Left ventricle myocardium superior (tissue), 1 donor: ENCODE results near the gene PGM1. TPM values are rescaled to one million over a fixed set of nuclear protein-coding genes. Genes with fewer than 3 reads are reported as not detected.
A peak's percentile ranks its signal among the peaks of the same experiment; 100 is the strongest.

ENCODE experiments used
- ATAC-seq: fragments of 200-7000 bp; cut with Tn5 transposase; one replicate; pipeline ENCODE4 v1.9.1; 2020; ENCODE audit warnings: mild to moderate bottlenecking, moderate library complexity
- DNase-seq: peaks from one replicate; pipeline ENCODE4 v3.0.0-alpha.2; 2020
- intact Hi-C: fragments of 100-400 bp; cut with micrococcal nuclease; formaldehyde crosslinking; loops from one replicate; pipeline ENCODE4 v1.11.0; 2022
- total RNA-seq: library from RNA; stranded (reverse); fragmentation: NEBNext Ultra II Directional; extraction: Animal tissue kit (Norgen Biotek cat#: 25700); gene quantifications from one replicate; pipeline ENCODE4 v1.2.1, GENCODE V29; 2021
- donor health status: DM: no; HTN: yes; CAD: no; lungs with severe emphysema.

Gene PGM1
- total RNA-seq, 1 donor from 2014 or later = 329 TPM

DNA sequence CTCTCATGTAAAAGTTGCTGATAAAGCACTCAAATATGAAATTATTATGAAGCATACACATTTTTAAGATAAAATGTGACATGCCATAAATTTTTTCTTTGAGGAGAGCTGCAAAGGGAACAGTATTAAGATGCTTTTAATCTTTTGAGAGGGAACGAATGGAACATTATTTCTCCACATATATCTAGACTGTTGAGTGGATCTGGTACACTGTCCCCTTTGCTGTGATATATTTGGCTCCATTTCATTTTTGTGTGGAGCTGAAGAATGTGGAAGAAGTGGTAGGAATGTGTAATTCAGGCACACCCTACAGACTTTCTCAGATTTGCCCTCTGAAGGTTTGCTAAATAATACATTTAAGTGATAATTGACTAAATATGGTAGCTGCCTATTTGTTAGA, 31.7 kb downstream of the PGM1 start:
- no peak for DNase-seq
- ATAC-seq = no peak
- intact Hi-C loops = no loop called here

DNA sequence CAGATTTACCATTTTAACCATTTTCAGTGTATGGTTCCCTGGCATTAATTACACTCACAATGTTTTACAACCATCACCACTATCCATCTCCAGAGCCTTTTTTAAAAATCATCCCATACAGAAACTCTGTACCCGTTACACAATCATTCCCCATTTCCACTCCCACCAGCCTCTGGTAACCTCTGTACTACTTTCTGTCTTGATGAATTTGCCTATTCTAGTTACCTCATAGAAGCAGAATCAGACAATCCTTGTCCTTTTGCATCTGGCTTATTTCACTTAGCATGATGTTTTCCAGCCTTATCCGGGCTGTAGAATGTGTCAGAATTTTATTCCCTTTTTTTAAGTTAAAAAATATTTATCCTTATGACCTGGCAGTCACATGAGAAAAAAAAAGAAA, 33.0 kb downstream of the PGM1 start:
- intact Hi-C loops = no loop called here

DNA sequence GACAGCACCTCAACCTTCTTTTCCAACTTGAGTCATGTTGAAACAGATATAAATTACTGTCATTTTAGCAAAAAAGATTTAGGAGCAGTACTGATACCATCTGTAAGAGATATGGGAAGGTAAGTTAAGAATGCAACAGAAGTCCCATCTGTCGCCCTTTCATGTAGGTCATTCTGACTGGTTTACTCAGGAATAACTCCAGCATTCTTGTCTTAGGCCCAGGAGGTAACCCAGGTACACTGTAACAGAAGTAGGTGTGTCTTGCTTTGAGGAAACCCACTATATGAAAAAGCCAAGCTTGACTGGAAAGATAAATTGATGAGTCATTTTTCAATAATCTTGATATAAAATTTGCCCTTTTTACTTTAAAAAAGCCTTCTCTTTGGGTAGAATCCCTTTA, 35.4 kb downstream of the PGM1 start:
- ATAC-seq (no peak), DNase-seq (no peak)
- intact Hi-C loops = no loop called here

More for the DNA sequence above, 33.0 kb downstream of the PGM1 start:
- ATAC-seq = no peak
- DNase-seq = no peak

GRCh38 chr1:63630238-63630637, 37.0 kb downstream of the PGM1 start:
- DNase-seq (no peak), ATAC-seq (no peak)
- intact Hi-C loops = no loop called here

GRCh38 chr1:63630666-63631065, 37.5 kb downstream of the PGM1 start:
- ATAC-seq = no peak
- no peak for DNase-seq
- intact Hi-C loops = no loop called here

GRCh38 chr1:63632110-63632509, 38.9 kb downstream of the PGM1 start:
- ATAC-seq (no peak), DNase-seq (no peak)
- intact Hi-C loops = no loop called here

DNA sequence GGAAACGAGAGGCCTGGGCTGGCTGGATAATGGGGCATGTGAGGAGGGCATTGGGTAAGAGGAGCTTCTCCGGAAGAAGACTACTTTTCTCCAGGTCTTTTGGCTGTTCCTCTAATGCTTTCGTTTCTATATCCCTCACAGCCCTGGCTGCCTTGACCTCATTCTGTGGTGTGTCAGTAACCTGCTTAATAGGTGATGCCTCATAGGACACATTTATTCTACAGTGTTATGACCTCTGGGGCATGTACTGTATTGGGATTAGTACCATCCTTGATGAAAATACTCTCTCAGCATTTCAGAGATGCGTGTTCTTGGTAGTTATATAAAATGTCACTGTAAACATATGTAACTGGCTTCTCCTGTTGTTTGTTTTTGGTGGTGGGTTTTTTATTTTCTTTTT, 40.1 kb downstream of the PGM1 start:
- ATAC-seq = no peak
- intact Hi-C loops = no loop called here
- no peak for DNase-seq

GRCh38 chr1:63634471-63634870, 41.3 kb downstream of the PGM1 start:
- intact Hi-C loops = no loop called here
- no peak for ATAC-seq
- DNase-seq = no peak

DNA sequence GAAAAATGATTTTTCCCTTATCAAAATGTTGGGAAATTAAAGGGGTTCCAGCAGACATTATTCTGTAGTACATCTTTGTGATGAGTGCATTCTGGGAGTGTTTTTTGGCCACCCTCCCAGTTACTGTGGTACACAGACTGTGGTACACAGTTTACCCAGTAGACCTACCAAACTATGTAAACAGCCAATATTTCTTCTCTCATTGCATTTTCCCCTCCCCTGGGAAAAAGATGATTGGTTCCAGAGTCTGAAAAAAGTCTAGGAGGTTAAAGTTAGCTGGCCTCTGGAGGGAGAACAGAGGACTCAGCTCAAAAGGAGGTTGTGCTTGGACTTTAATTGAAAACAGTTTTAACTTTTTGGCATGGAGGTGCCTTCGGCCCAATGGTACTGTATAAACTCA, 42.5 kb downstream of the PGM1 start:
- ATAC-seq (no peak), DNase-seq (no peak)
- intact Hi-C loops = no loop called here

DNA sequence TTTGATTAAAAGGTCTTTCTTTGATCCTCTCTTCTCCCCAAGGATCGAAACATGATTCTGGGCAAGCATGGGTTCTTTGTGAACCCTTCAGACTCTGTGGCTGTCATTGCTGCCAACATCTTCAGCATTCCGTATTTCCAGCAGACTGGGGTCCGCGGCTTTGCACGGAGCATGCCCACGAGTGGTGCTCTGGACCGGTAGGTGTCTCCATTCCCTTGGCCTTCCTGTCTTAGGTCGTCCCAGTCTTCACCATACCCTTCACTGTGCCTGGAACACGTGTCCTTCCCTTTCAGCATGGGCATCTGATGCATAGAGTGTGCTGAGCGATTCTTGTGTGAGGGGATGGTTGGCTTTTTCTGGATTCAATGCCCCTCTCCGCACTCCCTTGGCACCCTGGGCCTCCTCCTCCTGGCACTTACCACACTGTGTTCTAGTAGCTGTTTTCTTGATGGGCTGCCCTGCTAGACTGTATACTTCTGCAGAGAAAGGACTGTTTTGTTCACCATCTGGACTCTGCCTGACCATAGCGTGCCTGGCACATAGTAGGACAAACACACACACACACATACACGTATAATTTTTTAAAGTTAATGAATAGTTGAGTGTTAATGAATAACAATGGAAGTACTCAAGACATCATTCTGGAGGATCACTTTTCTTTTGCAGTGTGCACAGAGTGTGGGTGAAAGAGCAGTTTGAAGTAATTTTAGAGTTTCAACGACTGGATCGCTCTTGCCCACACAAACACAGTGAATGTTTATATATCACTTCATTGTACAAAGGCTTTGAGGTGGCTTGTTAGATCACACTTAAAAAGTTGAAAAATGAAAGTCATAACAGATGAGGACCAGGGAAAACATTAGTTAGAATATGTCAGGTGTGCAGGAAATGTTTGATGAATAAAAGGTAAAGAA, 43.2 kb downstream of the PGM1 start:
- no peak for ATAC-seq
- DNase-seq = no peak
- intact Hi-C loops = no loop called here

GRCh38 chr1:63638471-63638870, 45.3 kb downstream of the PGM1 start:
- DNase-seq (no peak), ATAC-seq (no peak)
- intact Hi-C loops = no loop called here

- intact Hi-C loops = no loop called here
- ATAC-seq (no peak), DNase-seq (no peak)
Observed at GRCh38 chr1:63638875-63639274, 45.7 kb downstream of the PGM1 start.

DNA sequence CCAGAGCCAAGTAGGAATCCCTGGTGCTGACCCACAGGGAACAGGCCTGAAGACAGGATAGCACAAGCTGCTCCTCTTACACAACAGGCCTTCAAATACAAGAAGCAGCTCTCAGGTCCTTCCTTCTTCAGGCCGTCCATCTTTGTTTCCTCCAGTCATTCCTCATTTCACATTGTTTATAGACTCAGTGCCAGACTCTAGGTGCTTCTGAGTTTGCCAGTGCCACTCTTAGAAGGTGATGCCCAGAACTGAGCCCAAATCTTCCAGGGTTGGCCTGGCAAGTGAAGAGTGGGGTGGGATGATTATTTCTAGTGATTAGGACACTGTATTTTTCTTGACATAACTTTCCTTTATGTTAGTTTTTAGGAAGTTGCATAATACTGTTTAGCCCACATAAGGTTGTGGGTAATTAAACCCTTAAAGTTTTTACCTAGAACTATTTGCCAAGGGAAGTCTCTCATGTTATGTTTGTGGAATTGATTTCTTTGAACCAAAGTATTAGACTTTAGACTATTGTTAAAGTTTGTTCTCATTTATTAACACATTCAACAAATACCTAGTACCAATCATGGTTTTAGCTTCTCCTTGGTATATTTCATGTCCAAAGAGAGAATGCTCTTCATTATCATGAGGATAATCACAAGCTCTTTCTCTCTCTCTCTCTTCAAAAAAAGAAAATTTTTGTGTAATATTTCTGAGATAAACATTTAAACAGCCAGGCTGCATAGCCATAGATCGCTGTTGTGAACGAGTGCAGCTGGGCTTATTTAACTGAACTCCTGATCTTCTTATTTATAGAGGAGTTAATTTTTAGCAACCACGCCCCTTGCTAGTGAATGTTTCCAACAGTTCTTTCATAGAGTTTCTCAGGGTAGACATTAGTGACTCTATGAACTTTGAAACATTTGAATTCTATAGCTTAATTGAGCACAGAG, 47.7 kb downstream of the PGM1 start:
- DNase-seq = no peak
- ATAC-seq = no peak
- intact Hi-C loops = no loop called here

- DNase-seq (no peak), ATAC-seq (no peak)
- intact Hi-C loops = no loop called here
Observed at GRCh38 chr1:63641615-63642014, 48.4 kb downstream of the PGM1 start.

DNA sequence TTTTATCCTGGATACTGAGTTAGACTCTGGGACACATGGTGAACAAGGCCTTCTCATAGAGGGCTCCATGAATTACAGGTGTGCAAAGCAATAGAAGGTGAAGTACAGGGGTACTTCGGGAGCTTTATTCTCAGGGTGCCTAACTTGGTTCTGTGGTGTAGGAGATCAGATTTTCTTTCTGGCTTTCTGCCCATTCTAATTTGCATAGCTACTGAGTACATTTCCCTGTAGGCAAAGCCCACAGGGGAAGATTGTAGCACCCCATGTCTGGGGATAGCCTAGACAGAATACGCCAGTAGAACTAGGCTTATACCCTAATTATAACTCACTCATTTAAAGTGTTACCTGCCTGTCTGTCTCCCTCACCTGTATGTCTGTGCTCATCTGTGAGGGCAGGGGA, 49.7 kb downstream of the PGM1 start:
- intact Hi-C loops = no loop called here
- DNase-seq (no peak), ATAC-seq (no peak)

DNA sequence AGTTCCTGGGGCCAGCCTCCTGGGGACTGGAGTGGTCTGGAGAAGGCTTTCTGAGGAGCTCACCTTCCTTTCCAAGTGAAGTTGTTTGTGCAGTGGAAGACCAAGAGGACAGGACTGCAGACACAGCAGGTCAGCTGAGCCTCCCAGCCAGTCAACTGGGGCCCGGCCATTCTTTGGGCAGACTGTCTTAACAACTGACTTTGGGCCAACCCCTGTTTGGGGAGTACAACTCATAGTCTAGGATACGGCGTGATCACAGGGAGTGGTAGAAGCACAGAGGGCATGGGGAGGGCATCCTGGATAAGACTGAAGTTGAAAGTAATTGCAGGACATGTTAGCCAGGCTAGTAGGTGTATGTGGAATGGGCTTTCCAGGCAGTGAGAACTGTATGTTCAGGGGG, 50.3 kb downstream of the PGM1 start:
- peak; percentile 43 for DNase-seq
- intact Hi-C loops = no loop called here
- ATAC-seq = peak; percentile 83

GRCh38 chr1:63643926-63644325, 50.7 kb downstream of the PGM1 start:
- peak; percentile 88 for ATAC-seq
- DNase-seq = peak; percentile 43

GRCh38 chr1:63645317-63645716, 52.1 kb downstream of the PGM1 start:
- ATAC-seq (no peak), DNase-seq (no peak)

More at GRCh38 chr1:63643926-63644325, 50.7 kb downstream of the PGM1 start:
- intact Hi-C loops = no loop called here

GRCh38 chr1:63648689-63649088, 55.5 kb downstream of the PGM1 start:
- intact Hi-C loops = no loop called here
- no peak for DNase-seq
- no peak for ATAC-seq

More at GRCh38 chr1:63645317-63645716, 52.1 kb downstream of the PGM1 start:
- intact Hi-C loops = no loop called here

DNA sequence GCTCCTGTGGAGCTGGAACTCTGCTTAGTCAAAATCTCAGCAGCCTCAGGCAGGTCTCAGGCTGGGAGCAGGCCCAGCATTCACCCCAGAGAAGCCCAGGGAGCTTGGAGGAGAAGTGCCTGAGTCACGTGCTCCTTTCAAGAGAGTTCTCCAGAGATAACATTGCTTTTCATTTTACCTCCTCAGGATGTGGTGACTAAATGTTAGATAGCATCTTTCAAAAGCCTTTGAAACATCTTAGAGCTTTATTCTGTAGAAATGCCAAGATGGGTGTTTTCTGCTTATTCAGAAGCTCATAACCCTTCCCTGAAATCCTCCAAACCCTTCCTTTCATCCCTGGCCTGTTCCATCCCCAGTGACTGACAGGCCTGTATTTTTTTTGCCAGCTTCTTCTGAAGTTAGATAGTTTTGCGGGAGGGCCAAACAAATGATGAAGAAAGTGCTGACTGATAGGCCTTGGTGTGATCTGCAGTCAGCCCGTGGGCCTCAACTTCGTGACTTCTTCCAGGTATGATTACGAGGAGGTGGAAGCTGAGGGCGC, 58.0 kb downstream of the PGM1 start:
- intact Hi-C loops = no loop called here
- ATAC-seq = no peak

More for the DNA sequence above, 58.0 kb downstream of the PGM1 start:
- no peak for DNase-seq
